OCI-M2 (cell line): ENCODE measurements around the gene ZNF467.
A peak's percentile ranks its signal among the peaks of the same experiment; 100 is the strongest.

Experiments
- DNase-seq: peaks from one replicate; lab custom pipeline; 2025; ENCODE audit not compliant: unreplicated experiment; lab: John Stamatoyannopoulos, UW

ZNF467 gene

GRCh38 chr7:149772241-149772955 is 990 bp downstream of the ZNF467 start:
- no peak for DNase-seq

GRCh38 chr7:149771720-149772240 is 1.6 kb downstream of the ZNF467 start:
- DNase-seq, result peak; percentile 79

- DNase-seq, result no peak
These were observed 2.4 kb downstream of the ZNF467 start for GRCh38 chr7:149770728-149771636.

- DNase-seq, result no peak
These were observed 3.5 kb downstream of the ZNF467 start for GRCh38 chr7:149769915-149770314.

- DNase-seq, result no peak
These were observed 4.5 kb downstream of the ZNF467 start for GRCh38 chr7:149768931-149769330.

- no peak for DNase-seq
These were observed 6.3 kb downstream of the ZNF467 start for GRCh38 chr7:149767068-149767467.

- no peak for DNase-seq
These were observed 7.2 kb downstream of the ZNF467 start for GRCh38 chr7:149766135-149766675.

GRCh38 chr7:149765399-149766121 is 7.8 kb downstream of the ZNF467 start:
- DNase-seq, result no peak

- no peak for DNase-seq
These were observed 8.6 kb downstream of the ZNF467 start for GRCh38 chr7:149764481-149765398.

GRCh38 chr7:149763563-149764240 is 9.7 kb downstream of the ZNF467 start:
- no peak for DNase-seq

GRCh38 chr7:149762610-149763009 is 10.8 kb downstream of the ZNF467 start:
- DNase-seq, result no peak

- DNase-seq, result no peak
These were observed 11.3 kb downstream of the ZNF467 start for GRCh38 chr7:149762089-149762488.

GRCh38 chr7:149761307-149761706 is 12.1 kb downstream of the ZNF467 start:
- DNase-seq, result no peak

GRCh38 chr7:149760538-149760937 is 12.8 kb downstream of the ZNF467 start:
- no peak for DNase-seq

- DNase-seq, result no peak
These were observed 14.1 kb downstream of the ZNF467 start for GRCh38 chr7:149759093-149759860.

- no peak for DNase-seq
These were observed 19.8 kb downstream of the ZNF467 start for GRCh38 chr7:149753375-149754233.

- no peak for DNase-seq
These were observed 20.7 kb downstream of the ZNF467 start for GRCh38 chr7:149752646-149753045.
